K562 (cell line): ENCODE measurements around the gene MAP1LC3B2. TPM values are rescaled to one million over a fixed set of nuclear protein-coding genes. Genes with fewer than 3 reads are reported as not detected.

ENCODE experiments used
- CREM ChIP-seq: IDR thresholded peaks from 2 replicates; pipeline ENCODE4 v1.6.1; 2014; ENCODE audit warnings: antibody characterized with exemption, low read depth
- CXXC5 ChIP-seq: fragments of 250-450 bp; sonication (Bioruptor Pico); IDR thresholded peaks from 2 replicates; pipeline ENCODE4 v1.8.0; 2022; ENCODE audit warnings: inconsistent platforms, mild to moderate bottlenecking, moderate library complexity
- ELF1 ChIP-seq: fragments of 200-800 bp; sonication (Bioruptor generic); IDR thresholded peaks from 2 replicates; pipeline ENCODE4 v1.6.1; 2016; ENCODE audit warnings: missing genetic modification characterization, missing compliant biosample characterization
- HNRNPK ChIP-seq: fragments of 200-400 bp; formaldehyde crosslinking; IDR thresholded peaks from one replicate; pipeline ENCODE4 v1.6.1; 2018; ENCODE audit warnings: mild to moderate bottlenecking, low read depth, low read length; ENCODE audit not compliant: poor library complexity, severe bottlenecking
- KAT8 ChIP-seq: fragments of 450-650 bp; IDR thresholded peaks from 2 replicates; pipeline ENCODE4 v1.6.1; 2016; ENCODE audit warnings: low read depth, mild to moderate bottlenecking
- MAZ ChIP-seq, 2 experiments: fragments of 450-650 bp in 1 of 2; sonication (generic) in 1 of 2; formaldehyde crosslinking; IDR thresholded peaks in 1 of 2; conservative IDR thresholded peaks in 1 of 2; 2 replicates each; pipeline versions ENCODE4 v1.4.0 to v1.5.0; 2020; ENCODE audit warnings: mild to moderate bottlenecking in 1 of 2, missing genetic modification reagents in 1 of 2
- MGA ChIP-seq: fragments of 450-650 bp; IDR thresholded peaks from 2 replicates; pipeline ENCODE4 v1.6.1; 2016; ENCODE audit warnings: mild to moderate bottlenecking, moderate library complexity
- NEUROD1 ChIP-seq: fragments of 150-350 bp; IDR thresholded peaks from 2 replicates; pipeline ENCODE4 v1.6.1; 2014; ENCODE audit warnings: borderline replicate concordance, low read length, low read depth; ENCODE audit not compliant: partially characterized antibody
- RB1 ChIP-seq: fragments of 450-650 bp; IDR thresholded peaks from 2 replicates; pipeline ENCODE4 v1.6.1; 2017; ENCODE audit warnings: low read depth, mild to moderate bottlenecking
- ZNF41 ChIP-seq: fragments of 250-450 bp; sonication (Bioruptor Pico); conservative IDR thresholded peaks from 2 replicates; pipeline ENCODE4 v1.4.0; 2020; ENCODE audit warnings: mild to moderate bottlenecking
- polyA plus RNA-seq, 8 experiments: library from polyadenylated mRNA; depleted of rRNA in 4 of 8; stranded (reverse) in 5 of 8; unstranded in 3 of 8; fragments of >200 nt; fragmentation: Nextera tagmentation in 2 of 8; fragmentation: Illumina TruSeq in 1 of 8; extraction: Ambion mirVana in 2 of 8; extraction: Trizol in 1 of 8; gene quantifications; 2 replicates each; pipeline versions ENCODE4 v1.2.1 to v1.2.3, GENCODE V29; 2011 to 2014; ENCODE audit warnings: inconsistent platforms in 1 of 8, missing spikeins in 1 of 8
- total RNA-seq, 7 experiments: library from RNA; depleted of rRNA in 6 of 7; stranded (reverse); fragments of >200 nt in 6 of 7; fragmentation: Illumina TruSeq in 2 of 7; extraction: Trizol in 2 of 7; gene quantifications; 2 replicates each; pipeline versions ENCODE4 v1.2.1 to v1.2.3, GENCODE V29; 2011 to 2021; ENCODE audit warnings: low replicate concordance in 1 of 7
- TF ChIP-seq, protein P1 (sequence below): fragments of 450-650 bp; IDR thresholded peaks from 2 replicates; pipeline ENCODE4 v1.6.1; 2017; ENCODE audit warnings: antibody characterized with exemption, mild to moderate bottlenecking

Gene MAP1LC3B2
- total and polyA plus RNA-seq, 9 of the 15 experiments (the other 6 are each of a cell fraction or from before 2014, with no cell fraction given): 0.53 to 2.8 (median 0.76) TPM; not detected in 2

- TF ChIP-seq MGA (0 out of 2 replicates have a peak, but pooled peaks have one; percentile 4), MAZ (CRISPR knock-in tag; conservative IDR thresholded peaks at IDR 0.05 in 1 of 2, IDR thresholded peaks at IDR 0.05 in 1 of 2) (peak in 1 of 2 experiments; percentile 69; a peak in 1 of 4 replicates), CXXC5 (CRISPR knock-in tag) (no peak; the same call in 1 of the 2 replicates), ZNF41 (CRISPR knock-in tag) (no peak), NEUROD1 (no peak), CREM (0 out of 2 replicates have a peak, but pooled peaks have one; percentile 19), HNRNPK (no peak), KAT8 (no peak), ELF1 (tag) (0 out of 2 replicates have a peak, but pooled peaks have one; percentile 9), RB1 (peak; percentile 12; the same call in 1 of the 2 replicates)
- TF ChIP-seq, protein P1, sequence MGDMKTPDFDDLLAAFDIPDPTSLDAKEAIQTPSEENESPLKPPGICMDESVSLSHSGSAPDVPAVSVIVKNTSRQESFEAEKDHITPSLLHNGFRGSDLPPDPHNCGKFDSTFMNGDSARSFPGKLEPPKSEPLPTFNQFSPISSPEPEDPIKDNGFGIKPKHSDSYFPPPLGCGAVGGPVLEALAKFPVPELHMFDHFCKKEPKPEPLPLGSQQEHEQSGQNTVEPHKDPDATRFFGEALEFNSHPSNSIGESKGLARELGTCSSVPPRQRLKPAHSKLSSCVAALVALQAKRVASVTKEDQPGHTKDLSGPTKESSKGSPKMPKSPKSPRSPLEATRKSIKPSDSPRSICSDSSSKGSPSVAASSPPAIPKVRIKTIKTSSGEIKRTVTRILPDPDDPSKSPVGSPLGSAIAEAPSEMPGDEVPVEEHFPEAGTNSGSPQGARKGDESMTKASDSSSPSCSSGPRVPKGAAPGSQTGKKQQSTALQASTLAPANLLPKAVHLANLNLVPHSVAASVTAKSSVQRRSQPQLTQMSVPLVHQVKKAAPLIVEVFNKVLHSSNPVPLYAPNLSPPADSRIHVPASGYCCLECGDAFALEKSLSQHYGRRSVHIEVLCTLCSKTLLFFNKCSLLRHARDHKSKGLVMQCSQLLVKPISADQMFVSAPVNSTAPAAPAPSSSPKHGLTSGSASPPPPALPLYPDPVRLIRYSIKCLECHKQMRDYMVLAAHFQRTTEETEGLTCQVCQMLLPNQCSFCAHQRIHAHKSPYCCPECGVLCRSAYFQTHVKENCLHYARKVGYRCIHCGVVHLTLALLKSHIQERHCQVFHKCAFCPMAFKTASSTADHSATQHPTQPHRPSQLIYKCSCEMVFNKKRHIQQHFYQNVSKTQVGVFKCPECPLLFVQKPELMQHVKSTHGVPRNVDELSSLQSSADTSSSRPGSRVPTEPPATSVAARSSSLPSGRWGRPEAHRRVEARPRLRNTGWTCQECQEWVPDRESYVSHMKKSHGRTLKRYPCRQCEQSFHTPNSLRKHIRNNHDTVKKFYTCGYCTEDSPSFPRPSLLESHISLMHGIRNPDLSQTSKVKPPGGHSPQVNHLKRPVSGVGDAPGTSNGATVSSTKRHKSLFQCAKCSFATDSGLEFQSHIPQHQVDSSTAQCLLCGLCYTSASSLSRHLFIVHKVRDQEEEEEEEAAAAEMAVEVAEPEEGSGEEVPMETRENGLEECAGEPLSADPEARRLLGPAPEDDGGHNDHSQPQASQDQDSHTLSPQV: no peak
- TF ChIP-seq, all 486 proteins: peak for 25
Observed at GRCh38 chr12:116599285-116600136, 40.3 kb downstream of the MAP1LC3B2 start (continued).
